IgD-negative memory B cell (primary cell): ENCODE data around the gene DYNLT1. TPM values are rescaled to one million over a fixed set of nuclear protein-coding genes. Genes with fewer than 3 reads are reported as not detected.
"Not testable (repeated sequence)": the region's sequence is repeated elsewhere in the genome, so short reads cannot be mapped to it uniquely, and the experiment has no call there.

Experiments
- H3K27ac Mint-ChIP-seq, 3 donors: one replicate each; pipeline ENCODE4 v1.8.0; 2020 to 2022; ENCODE audit warnings: mild to moderate bottlenecking in 3 of 3, mixed read lengths in 3 of 3, moderate library complexity in 1 of 3
- H3K27me3 Mint-ChIP-seq: one replicate; pipeline ENCODE4 v1.8.0; 2021; ENCODE audit warnings: mixed read lengths
- H3K36me3 Mint-ChIP-seq: one replicate; pipeline ENCODE4 v1.8.0; 2020; ENCODE audit warnings: mild to moderate bottlenecking, mixed read lengths
- H3K4me1 Mint-ChIP-seq, 3 donors: one replicate each; pipeline ENCODE4 v1.8.0; 2020 to 2022; ENCODE audit warnings: mixed read lengths in 3 of 3, mild to moderate bottlenecking in 1 of 3
- H3K4me3 Mint-ChIP-seq, 4 donors: one replicate each; pipeline ENCODE4 v1.8.0; 2020 to 2022; ENCODE audit warnings: mild to moderate bottlenecking in 4 of 4, mixed read lengths in 4 of 4, moderate library complexity in 3 of 4
- H3K9me3 Mint-ChIP-seq, 3 donors: one replicate each; pipeline ENCODE4 v1.8.0; 2020 to 2021; ENCODE audit warnings: mixed read lengths in 3 of 3, mild to moderate bottlenecking in 1 of 3
- polyA plus RNA-seq: library from polyadenylated mRNA; unstranded; fragments of 300-500 nt; fragmentation: Illumina TruSeq; gene quantifications from one replicate; pipeline ENCODE4 v1.2.3, GENCODE V29; 2021

DYNLT1 gene
- 48.6 TPM for polyA plus RNA-seq

DNA sequence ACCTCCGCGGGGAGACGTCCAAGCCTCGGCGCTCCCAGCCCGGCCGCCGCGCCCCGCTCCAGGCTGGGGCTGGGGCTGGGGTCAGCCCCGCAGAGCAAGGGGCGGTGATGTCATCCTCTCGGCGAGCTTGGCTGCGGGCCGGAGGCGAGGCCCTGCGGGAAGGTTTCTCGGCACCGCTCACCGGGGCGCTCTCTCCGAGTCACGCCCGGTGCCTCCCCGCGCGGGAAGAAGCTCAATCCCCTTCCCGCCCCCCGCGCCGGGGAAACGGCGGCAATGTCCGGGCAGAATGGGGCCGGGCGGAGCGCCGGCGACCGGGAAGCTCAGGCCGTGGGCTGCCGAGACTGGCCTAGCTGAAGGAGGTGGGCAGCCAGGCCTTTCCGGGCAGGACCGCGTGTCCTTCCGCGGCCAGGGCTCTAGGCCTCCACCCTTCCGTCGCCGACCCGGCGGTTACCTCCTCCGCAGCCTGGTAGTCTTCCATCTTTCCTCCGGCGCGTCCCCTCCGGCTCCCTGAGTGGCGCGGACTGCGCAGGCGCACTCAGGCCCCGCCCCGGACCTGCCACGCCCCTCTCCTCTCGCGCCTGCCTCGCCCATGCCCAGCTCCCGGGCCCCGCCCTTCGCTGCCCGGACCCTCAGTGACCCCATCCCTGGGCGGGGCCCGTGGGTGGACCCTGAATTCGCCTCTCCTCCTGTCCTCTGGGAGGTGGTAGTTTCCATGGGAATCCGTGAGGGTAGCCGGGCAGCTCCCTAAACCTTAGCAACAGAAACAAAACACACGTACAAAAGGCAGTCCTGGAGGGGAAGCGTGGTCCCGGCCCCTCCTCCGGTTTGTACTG lies at the start of gene DYNLT1:
Gene DYNLT1 (minus strand): TSS at position 513 of the 833 bp plus-strand sequence. CDS start 35 bp downstream, at position 478.
- no peaks in the 10 kb centered on the region for H3K36me3 Mint-ChIP-seq
- no peaks in the 10 kb centered on the region for H3K9me3 Mint-ChIP-seq
- peak within 1 kb of the TSS; percentile 86 to 98 (median 95) for H3K27ac Mint-ChIP-seq
- peaks cover 35 to 52% (median 44%) of the 10 kb centered on the region in 3 donors for H3K4me1 Mint-ChIP-seq
- H3K27me3 Mint-ChIP-seq: no peaks in the 10 kb centered on the region
- H3K4me3 Mint-ChIP-seq: peak within 1 kb of the TSS; percentile 94 to 100 (median 97)

DNA sequence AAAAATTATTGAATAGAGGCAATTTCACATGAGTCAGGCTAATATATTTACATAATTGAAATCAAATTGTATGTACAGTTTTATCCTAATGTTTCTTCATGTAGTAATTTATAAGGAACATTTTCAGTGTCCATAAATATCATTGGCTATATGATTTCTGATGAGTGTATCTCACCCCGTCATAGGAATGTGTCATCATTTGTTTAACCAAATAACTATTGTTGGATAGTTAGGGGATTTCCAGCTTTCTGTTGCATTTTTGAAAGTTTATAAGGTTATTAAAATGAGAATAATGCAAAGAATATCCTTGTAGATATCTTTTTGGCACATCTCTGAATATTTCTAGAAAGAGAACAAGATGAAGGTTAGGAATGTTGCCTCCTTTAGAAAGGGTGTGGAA lies 44.3 kb upstream of the DYNLT1 start:
- Mint-ChIP-seq H3K4me3 (peak overlapping the region in 1 of 4 donors; percentile 6), H3K27ac (peak overlapping the region in 1 of 3 donors; percentile 47), H3K9me3 (no peaks in the 10 kb centered on the region), H3K36me3 (no peaks in the 10 kb centered on the region), H3K4me1 (peaks cover 27 to 29% (median 29%) of the 10 kb centered on the region in 3 donors), H3K27me3 (no peaks in the 10 kb centered on the region)

DNA sequence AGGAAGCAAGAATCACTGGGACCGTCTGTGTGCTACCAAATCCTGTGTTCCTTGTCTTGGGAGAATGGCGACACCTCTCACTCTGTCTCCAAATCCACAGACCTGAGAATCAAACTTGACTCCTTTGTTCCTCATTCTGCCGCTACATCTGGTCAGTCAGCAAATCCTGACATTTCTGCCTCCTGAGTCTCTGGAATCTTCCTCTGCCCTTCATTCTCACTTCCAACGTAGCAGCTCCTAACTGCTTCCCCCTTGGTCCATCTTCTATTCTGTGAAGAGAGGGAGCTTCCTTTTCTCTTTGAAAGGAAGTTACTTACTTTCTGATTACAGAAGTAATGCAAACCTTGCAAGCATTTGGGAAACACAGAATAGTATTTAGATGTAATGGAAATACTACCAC lies 43.0 kb upstream of the DYNLT1 start:
- Mint-ChIP-seq H3K36me3 (no peaks in the 10 kb centered on the region), H3K4me1 (peaks cover 27 to 29% (median 29%) of the 10 kb centered on the region in 3 donors), H3K9me3 (no peaks in the 10 kb centered on the region), H3K4me3 (peak overlapping the region in 1 of 4 donors; percentile 34), H3K27ac (peak overlapping the region; percentile 86 to 95 (median 93)), H3K27me3 (no peaks in the 10 kb centered on the region)

DNA sequence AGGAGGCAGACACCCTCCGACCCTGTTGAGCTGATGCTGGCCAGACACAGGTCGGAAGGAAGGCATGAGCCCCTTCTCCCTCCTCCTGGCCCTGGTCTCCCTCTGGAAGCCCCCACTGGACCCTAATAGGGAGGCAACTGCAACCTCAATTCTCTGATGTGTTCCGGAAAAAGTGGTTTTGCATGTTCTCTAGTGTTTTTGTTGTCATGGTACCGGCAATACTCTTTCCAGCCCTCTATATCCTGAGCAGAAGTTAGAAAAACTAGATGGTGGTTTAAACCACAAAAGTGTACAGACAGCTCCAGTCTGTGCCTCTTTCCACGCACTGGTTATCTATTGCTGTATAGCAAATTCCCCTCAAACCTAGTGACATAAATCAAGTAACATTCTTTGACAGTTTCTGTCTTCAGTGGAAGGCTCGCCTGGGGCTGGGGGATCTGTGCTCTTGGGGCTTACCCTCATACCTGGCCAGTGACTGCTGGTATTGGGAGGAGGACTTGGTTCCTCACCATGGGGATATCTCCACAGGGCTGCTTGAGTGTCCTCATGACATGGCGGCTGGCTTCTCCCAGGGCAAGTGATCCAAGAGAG lies 42.3 kb upstream of the DYNLT1 start:
- H3K36me3 Mint-ChIP-seq: no peaks in the 10 kb centered on the region
- peak overlapping the region in 3 of 4 donors; percentile 2 to 72 (median 34) for H3K4me3 Mint-ChIP-seq
- H3K27me3 Mint-ChIP-seq: no peaks in the 10 kb centered on the region
- H3K27ac Mint-ChIP-seq: peak overlapping the region; percentile 86 to 95 (median 93)
- H3K4me1 Mint-ChIP-seq: peaks cover 27 to 29% (median 29%) of the 10 kb centered on the region in 3 donors
- H3K9me3 Mint-ChIP-seq: no peaks in the 10 kb centered on the region

GRCh38 chr6:158686311-158686710 lies 41.8 kb upstream of the DYNLT1 start:
- peaks cover 25 to 28% (median 27%) of the 10 kb centered on the region in 3 donors for H3K4me1 Mint-ChIP-seq
- H3K4me3 Mint-ChIP-seq: peak overlapping the region in 1 of 4 donors; percentile 34
- no peaks in the 10 kb centered on the region for H3K36me3 Mint-ChIP-seq
- H3K27ac Mint-ChIP-seq: peak overlapping the region; percentile 86 to 95 (median 93)
- no peaks in the 10 kb centered on the region for H3K9me3 Mint-ChIP-seq
- H3K27me3 Mint-ChIP-seq: no peaks in the 10 kb centered on the region

DNA sequence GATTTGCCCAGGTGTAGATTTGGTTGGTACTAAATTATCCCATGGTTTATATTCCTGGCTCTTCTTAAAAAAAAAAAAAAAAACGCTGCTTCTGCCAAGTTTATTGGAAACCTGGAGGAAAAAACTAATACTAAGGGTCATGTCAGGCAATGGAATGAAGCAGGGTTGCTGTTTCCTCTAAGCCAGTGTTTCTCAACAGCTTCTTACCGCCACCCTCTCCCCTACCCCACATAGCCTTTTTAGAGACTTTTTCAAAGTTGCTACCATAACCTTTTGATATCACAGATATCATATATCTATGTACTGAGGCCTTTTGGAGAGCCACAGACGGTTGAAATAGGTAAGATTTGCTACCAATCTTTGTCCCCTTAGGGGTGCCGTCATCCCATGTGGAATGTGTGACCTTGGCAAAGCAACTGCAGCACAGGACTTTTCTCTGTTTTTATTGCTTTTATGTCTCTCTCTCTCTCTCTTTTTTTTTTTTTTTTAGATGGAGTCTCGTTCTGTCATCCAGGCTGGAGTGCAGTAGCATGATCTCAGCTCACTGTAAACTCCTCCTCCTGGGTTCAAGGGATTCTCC lies 40.3 kb upstream of the DYNLT1 start:
- Mint-ChIP-seq H3K4me1 (peaks cover 22 to 27% (median 26%) of the 10 kb centered on the region in 3 donors), H3K27me3 (no peaks in the 10 kb centered on the region), H3K36me3 (no peaks in the 10 kb centered on the region), H3K4me3 (no peak overlapping the region), H3K9me3 (no peaks in the 10 kb centered on the region), H3K27ac (peak overlapping the region in 1 of 3 donors; percentile 63)

DNA sequence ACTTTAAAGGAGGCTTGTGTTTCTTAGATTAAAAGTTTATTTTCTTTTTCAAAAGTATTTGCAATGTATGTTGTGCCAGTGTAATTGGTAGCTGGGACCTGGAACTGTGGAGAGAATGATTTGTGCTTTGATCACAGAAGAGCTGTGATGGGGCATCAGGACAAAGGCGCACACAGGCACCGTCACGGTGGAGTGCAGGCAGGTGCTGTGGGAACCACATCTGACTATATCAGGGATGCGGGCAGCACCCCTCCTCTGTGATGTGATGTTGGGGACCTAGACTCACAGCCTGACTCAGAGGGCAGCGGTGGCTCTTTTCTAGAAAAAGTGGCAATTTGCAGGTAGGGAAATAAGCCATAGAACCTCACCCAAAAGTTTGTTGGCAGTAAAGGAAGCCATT lies 39.8 kb upstream of the DYNLT1 start:
- H3K4me1 Mint-ChIP-seq: peaks cover 22 to 26% (median 26%) of the 10 kb centered on the region in 3 donors
- H3K27ac Mint-ChIP-seq: peak overlapping the region in 1 of 3 donors; percentile 63
- H3K36me3 Mint-ChIP-seq: no peaks in the 10 kb centered on the region
- H3K9me3 Mint-ChIP-seq: no peaks in the 10 kb centered on the region
- H3K4me3 Mint-ChIP-seq: no peak overlapping the region
- no peaks in the 10 kb centered on the region for H3K27me3 Mint-ChIP-seq

- no peak overlapping the region for H3K4me3 Mint-ChIP-seq
- no peaks in the 10 kb centered on the region for H3K36me3 Mint-ChIP-seq
- H3K27me3 Mint-ChIP-seq: no peaks in the 10 kb centered on the region
- H3K4me1 Mint-ChIP-seq: no peaks in the 10 kb centered on the region
- H3K27ac Mint-ChIP-seq: no peak overlapping the region
- no peaks in the 10 kb centered on the region for H3K9me3 Mint-ChIP-seq
These were observed 35.9 kb upstream of the DYNLT1 start for GRCh38 chr6:158680481-158680880.

DNA sequence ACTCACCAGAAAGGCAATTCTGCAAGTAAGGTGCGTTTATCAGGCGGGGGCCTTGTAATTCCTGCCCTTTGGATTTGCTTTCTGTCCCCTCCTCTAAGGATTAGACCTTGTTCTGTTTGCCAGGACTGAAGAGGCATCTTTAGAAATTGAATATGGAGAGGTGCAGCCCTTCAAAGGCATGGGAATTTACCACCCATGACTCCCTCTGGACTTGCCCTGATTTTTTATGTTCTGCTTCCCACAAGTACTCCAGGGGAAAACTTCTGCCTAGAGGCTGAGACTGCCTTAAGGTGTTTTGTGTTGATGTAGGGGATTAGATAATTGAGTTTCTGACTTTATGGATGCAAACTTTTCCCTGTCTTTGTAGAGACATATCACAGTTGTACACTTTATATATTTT lies 35.5 kb upstream of the DYNLT1 start:
- H3K27ac Mint-ChIP-seq: peak overlapping the region in 1 of 3 donors; percentile 13
- no peaks in the 10 kb centered on the region for H3K4me1 Mint-ChIP-seq
- no peaks in the 10 kb centered on the region for H3K9me3 Mint-ChIP-seq
- H3K27me3 Mint-ChIP-seq: no peaks in the 10 kb centered on the region
- H3K4me3 Mint-ChIP-seq: no peak overlapping the region
- H3K36me3 Mint-ChIP-seq: peaks cover 4% of the 10 kb centered on the region

- Mint-ChIP-seq H3K4me1 (no peaks in the 10 kb centered on the region), H3K4me3 (no peak overlapping the region)
These were observed 33.5 kb upstream of the DYNLT1 start for GRCh38 chr6:158677906-158678578.

DNA sequence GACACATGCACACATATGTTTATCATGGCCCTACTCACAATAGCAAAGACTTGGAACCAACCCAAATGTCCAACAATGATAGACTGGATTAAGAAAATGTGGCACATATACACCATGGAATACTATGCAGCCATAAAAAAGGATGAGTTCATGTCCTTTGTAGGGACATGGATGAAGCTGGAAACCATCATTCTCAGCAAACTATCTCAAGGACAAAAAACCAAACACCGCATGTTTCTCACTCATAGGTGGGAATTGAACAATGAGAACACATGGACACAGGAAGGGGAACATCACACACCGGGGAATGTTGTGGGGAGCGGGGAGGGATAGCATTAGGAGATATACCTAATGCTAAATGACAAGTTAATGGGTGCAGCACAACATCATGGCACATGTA lies 32.6 kb upstream of the DYNLT1 start:
- not testable (repeated sequence) for H3K4me3 Mint-ChIP-seq, H3K36me3 Mint-ChIP-seq, H3K9me3 Mint-ChIP-seq, H3K27me3 Mint-ChIP-seq, H3K4me1 Mint-ChIP-seq, H3K27ac Mint-ChIP-seq

More at GRCh38 chr6:158677906-158678578, 33.5 kb upstream of the DYNLT1 start:
- Mint-ChIP-seq H3K27ac (peak overlapping the region in 1 of 3 donors; percentile 47), H3K36me3 (peaks cover 4% of the 10 kb centered on the region), H3K27me3 (no peaks in the 10 kb centered on the region), H3K9me3 (no peaks in the 10 kb centered on the region)

DNA sequence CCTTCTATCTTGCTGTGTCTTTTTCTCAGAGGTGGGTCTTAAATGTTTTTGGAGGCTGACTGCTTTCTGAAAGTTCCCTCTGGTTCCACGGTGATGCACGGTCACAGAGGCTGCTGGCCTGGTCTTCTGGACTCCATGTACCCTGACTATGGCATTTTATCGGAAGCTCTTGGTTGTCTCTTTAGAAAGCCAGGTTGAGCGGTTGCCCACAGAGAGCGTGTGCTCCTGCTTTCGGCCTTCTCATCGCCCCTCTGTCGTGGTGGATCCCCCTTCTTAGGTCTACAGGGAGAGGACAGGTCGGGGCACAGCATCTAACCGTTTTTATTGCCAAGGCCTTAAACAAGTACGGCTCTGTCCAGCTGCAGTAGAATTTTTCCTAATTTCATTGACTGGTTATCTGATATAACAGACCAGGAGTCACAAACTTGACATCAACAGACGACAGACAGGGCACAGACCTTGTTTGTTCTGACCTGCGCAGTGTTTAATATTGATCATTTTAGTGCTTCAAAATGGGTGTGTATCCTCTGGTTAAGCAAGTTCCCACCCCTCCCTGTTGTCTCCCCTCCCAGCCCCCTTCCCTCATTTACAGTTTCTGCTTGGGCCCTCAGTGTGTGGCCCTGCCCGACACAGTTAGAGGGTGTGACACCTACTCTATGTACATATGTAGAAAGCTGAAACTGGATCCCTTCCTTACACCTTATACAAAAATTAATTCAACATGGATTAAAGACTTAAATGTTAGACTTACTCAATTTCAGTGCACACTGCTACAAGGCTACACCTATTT lies 30.0 kb upstream of the DYNLT1 start:
- no peaks in the 10 kb centered on the region for H3K27me3 Mint-ChIP-seq
- no peaks in the 10 kb centered on the region for H3K4me1 Mint-ChIP-seq
- no peaks in the 10 kb centered on the region for H3K9me3 Mint-ChIP-seq
- no peak overlapping the region for H3K4me3 Mint-ChIP-seq
- peaks cover 6% of the 10 kb centered on the region for H3K36me3 Mint-ChIP-seq
- no peak overlapping the region for H3K27ac Mint-ChIP-seq

- Mint-ChIP-seq H3K36me3 (peaks cover 6% of the 10 kb centered on the region), H3K9me3 (no peaks in the 10 kb centered on the region), H3K27ac (no peak overlapping the region), H3K4me3 (no peak overlapping the region), H3K4me1 (peaks cover 1 to 7% (median 5%) of the 10 kb centered on the region in 3 donors), H3K27me3 (no peaks in the 10 kb centered on the region)
These were observed 28.2 kb upstream of the DYNLT1 start for GRCh38 chr6:158672726-158673125.

GRCh38 chr6:158672119-158672518 lies 27.6 kb upstream of the DYNLT1 start:
- H3K4me3 Mint-ChIP-seq, H3K27me3 Mint-ChIP-seq, H3K36me3 Mint-ChIP-seq, H3K27ac Mint-ChIP-seq, H3K9me3 Mint-ChIP-seq: not testable (repeated sequence)
- H3K4me1 Mint-ChIP-seq: peaks cover 7 to 13% (median 11%) of the 10 kb centered on the region in 3 donors
